CD14-positive monocyte (primary cell): ENCODE results near the gene APOBEC3B. TPM values are rescaled to one million over a fixed set of nuclear protein-coding genes. Genes with fewer than 3 reads are reported as not detected.
A peak's percentile ranks its signal among the peaks of the same experiment; 100 is the strongest.

Source experiments
- DNase-seq, 3 donors: peaks; one replicate each; pipeline ENCODE4 v3.0.0-alpha.2; 2011 to 2022
- H2AFZ ChIP-seq: 2 replicates; pipeline ENCODE4 v1.6.0; 2012; ENCODE audit warnings: mild to moderate bottlenecking, low read depth, low read length, inconsistent platforms; ENCODE audit not compliant: insufficient read depth, poor library complexity, severe bottlenecking
- H3K27ac ChIP-seq, 2 donors: 1 replicate in 1 of 2; 2 replicates in 1 of 2; pipeline ENCODE4 v1.5.1; 2012 to 2013; ENCODE audit warnings: low read length in 2 of 2, control low read depth in 1 of 2, inconsistent platforms in 1 of 2, low read depth in 1 of 2, mild to moderate bottlenecking in 1 of 2
- H3K27me3 ChIP-seq, 2 donors: one replicate each; pipeline versions ENCODE4 v1.6.0 to v1.6.1; 2011 to 2013; ENCODE audit warnings: low read length in 2 of 2; ENCODE audit not compliant: control insufficient read depth in 2 of 2, insufficient read depth in 2 of 2
- H3K36me3 ChIP-seq, 2 donors: replicated peaks in 1 of 2; 1 replicate in 1 of 2; 2 replicates in 1 of 2; pipeline versions ENCODE4 v1.5.1 to v1.6.1; 2012 to 2013; ENCODE audit warnings: low read length in 2 of 2, control low read depth in 1 of 2, inconsistent platforms in 1 of 2, mild to moderate bottlenecking in 1 of 2; ENCODE audit not compliant: insufficient read depth in 2 of 2, control insufficient read depth in 1 of 2
- H3K4me1 ChIP-seq, 2 donors: 1 replicate in 1 of 2; 2 replicates in 1 of 2; pipeline versions ENCODE4 v1.5.1 to v1.6.1; 2012 to 2013; ENCODE audit warnings: low read length in 2 of 2, control low read depth in 1 of 2, inconsistent platforms in 1 of 2, mild to moderate bottlenecking in 1 of 2, moderate library complexity in 1 of 2; ENCODE audit not compliant: insufficient read depth in 2 of 2, control insufficient read depth in 1 of 2
- H3K4me2 ChIP-seq: replicated peaks from 2 replicates; pipeline ENCODE3; 2012; ENCODE audit warnings: low read length, moderate library complexity, mild to moderate bottlenecking; ENCODE audit not compliant: poor library complexity, severe bottlenecking; ENCODE audit errors: extremely low read depth
- H3K4me3 ChIP-seq, 3 experiments: fragments of 200-600 bp in 1 of 3; sonication (generic) in 1 of 3; replicated peaks in 1 of 3; 1 replicate in 2 of 3; 2 replicates in 1 of 3; pipeline ENCODE4 v1.5.1; 2011 to 2013; ENCODE audit warnings: low read length in 3 of 3, mild to moderate bottlenecking in 3 of 3, control low read depth in 2 of 3, low read depth in 2 of 3, inconsistent platforms in 1 of 3, moderate library complexity in 1 of 3
- H3K79me2 ChIP-seq: 2 replicates; pipeline ENCODE4 v1.6.0; 2012; ENCODE audit warnings: mild to moderate bottlenecking, control low read depth, inconsistent platforms, low read length, moderate library complexity; ENCODE audit not compliant: insufficient read depth
- H3K9ac ChIP-seq: 2 replicates; pipeline ENCODE4 v1.6.0; 2017; ENCODE audit warnings: low read length, mild to moderate bottlenecking; ENCODE audit not compliant: insufficient read depth, poor library complexity, severe bottlenecking
- H3K9me3 ChIP-seq, 2 donors: replicated peaks in 1 of 2; 1 replicate in 1 of 2; 2 replicates in 1 of 2; pipeline versions ENCODE4 v1.5.1 to v1.6.1; 2012 to 2013; ENCODE audit warnings: low read length in 2 of 2, control low read depth in 1 of 2; ENCODE audit not compliant: control insufficient read depth in 1 of 2, insufficient read depth in 1 of 2
- H4K20me1 ChIP-seq: 2 replicates; pipeline ENCODE4 v1.6.0; 2012; ENCODE audit warnings: mild to moderate bottlenecking, low read length, control low read depth, moderate library complexity; ENCODE audit not compliant: insufficient read depth
- H3K27ac Mint-ChIP-seq, 7 donors: one replicate each; pipeline ENCODE4 v1.8.0; 2020; ENCODE audit warnings: mild to moderate bottlenecking in 7 of 7, mixed read lengths in 7 of 7, moderate library complexity in 6 of 7, inconsistent platforms in 2 of 7
- H3K27me3 Mint-ChIP-seq, 3 donors: one replicate each; pipeline ENCODE4 v1.8.0; 2021 to 2022; ENCODE audit warnings: low read depth in 3 of 3, mild to moderate bottlenecking in 3 of 3, mixed read lengths in 3 of 3, moderate library complexity in 3 of 3, inconsistent platforms in 1 of 3
- H3K36me3 Mint-ChIP-seq, 2 donors: one replicate each; pipeline ENCODE4 v1.8.0; 2020; ENCODE audit warnings: mixed read lengths in 2 of 2, inconsistent platforms in 1 of 2, mild to moderate bottlenecking in 1 of 2
- H3K4me1 Mint-ChIP-seq: one replicate; pipeline ENCODE4 v1.8.0; 2020; ENCODE audit warnings: mild to moderate bottlenecking, mixed read lengths
- H3K4me3 Mint-ChIP-seq, 2 donors: one replicate each; pipeline ENCODE4 v1.8.0; 2020; ENCODE audit warnings: mild to moderate bottlenecking in 2 of 2, mixed read lengths in 2 of 2, moderate library complexity in 1 of 2
- H3K9me3 Mint-ChIP-seq, 7 donors: one replicate each; pipeline ENCODE4 v1.8.0; 2020 to 2022; ENCODE audit warnings: mixed read lengths in 7 of 7, mild to moderate bottlenecking in 6 of 7, moderate library complexity in 6 of 7, inconsistent platforms in 2 of 7
- WGBS: methylation state at CpG from one replicate; pipeline ENCODE4 v1.1.5; 2013; ENCODE audit warnings: missing lambda C conversion rate; ENCODE audit not compliant: insufficient coverage; 5-methylcytosine and 5-hydroxymethylcytosine counted together
- intact Hi-C, 2 donors: fragments of 100-400 bp; cut with micrococcal nuclease; formaldehyde crosslinking; loops; one replicate each; pipeline versions ENCODE4 v1.15.0 to v1.15.1; 2023
- polyA plus RNA-seq, 3 donors: library from polyadenylated mRNA; depleted of rRNA in 1 of 3; unstranded in 2 of 3; stranded (reverse) in 1 of 3; fragments of 300-500 nt in 2 of 3; fragments of >200 nt in 1 of 3; fragmentation: Illumina TruSeq in 2 of 3; gene quantifications; 1 replicate in 2 of 3; 2 replicates in 1 of 3; pipeline ENCODE4 v1.2.3, GENCODE V29; 2012 to 2021
- TF ChIP-seq, protein P1 (sequence below): fragments of 200-600 bp; IDR thresholded peaks from one replicate; pipeline ENCODE4 v1.8.0; 2022; ENCODE audit warnings: antibody characterized with exemption, mild to moderate bottlenecking

APOBEC3B gene
- polyA plus RNA-seq, 3 donors = 0.40 to 48.2 (median 12.6) TPM

DNA sequence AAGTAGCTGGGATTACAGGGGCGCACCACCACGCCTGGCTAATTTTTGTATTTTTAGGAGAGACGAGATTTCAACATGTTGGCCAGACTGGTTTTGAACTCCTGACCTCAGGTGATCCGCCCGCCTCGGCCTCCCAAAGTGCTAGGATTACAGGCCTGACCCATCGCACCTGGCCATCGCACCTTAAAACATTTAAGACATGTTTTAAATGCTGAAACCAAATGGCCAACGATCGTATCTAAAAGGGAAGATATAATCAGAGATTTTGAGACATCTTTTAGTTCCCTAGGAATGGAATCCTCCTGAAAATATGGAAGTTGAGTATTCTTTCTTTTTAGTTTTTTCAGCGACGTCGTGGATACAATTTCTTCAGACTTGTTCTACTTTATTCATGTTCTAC is 46.5 kb upstream of the APOBEC3B start:
- Histone ChIP-seq H3K79me2 (no peaks in the 10 kb centered on the region), H3K4me3 (no peak overlapping the region), H3K36me3 (no peaks in the 10 kb centered on the region), H3K27me3 (peaks cover 0 to 15% of the 10 kb centered on the region in 2 donors), H4K20me1 (no peaks in the 10 kb centered on the region), H3K27ac (no peak overlapping the region), H2AFZ (no peak overlapping the region), H3K9me3 (no peaks in the 10 kb centered on the region), H3K4me2 (no peak overlapping the region), H3K4me1 (peaks cover 11 to 15% of the 10 kb centered on the region in 2 donors), H3K9ac (no peak overlapping the region)
- H3K27me3 Mint-ChIP-seq = peaks cover 18 to 47% (median 39%) of the 10 kb centered on the region in 3 donors
- 95% methylated on average over 6 of the region's 13 CpGs for WGBS
- no peak for DNase-seq
- peak overlapping the region in 1 of 7 donors; percentile 31 for H3K27ac Mint-ChIP-seq
- peaks cover 15% of the 10 kb centered on the region for H3K4me1 Mint-ChIP-seq
- no peaks in the 10 kb centered on the region for H3K36me3 Mint-ChIP-seq
- intact Hi-C loops = loop anchor here in 1 of 2 donors (5.0 kb wide), 1 partner anchor 37 kb away; no protein-coding TSS in a partner anchor
- H3K4me3 Mint-ChIP-seq = no peak overlapping the region
- H3K9me3 Mint-ChIP-seq = peaks cover 0 to 7% (median 2%) of the 10 kb centered on the region in 7 donors
- TF ChIP-seq, protein P1, sequence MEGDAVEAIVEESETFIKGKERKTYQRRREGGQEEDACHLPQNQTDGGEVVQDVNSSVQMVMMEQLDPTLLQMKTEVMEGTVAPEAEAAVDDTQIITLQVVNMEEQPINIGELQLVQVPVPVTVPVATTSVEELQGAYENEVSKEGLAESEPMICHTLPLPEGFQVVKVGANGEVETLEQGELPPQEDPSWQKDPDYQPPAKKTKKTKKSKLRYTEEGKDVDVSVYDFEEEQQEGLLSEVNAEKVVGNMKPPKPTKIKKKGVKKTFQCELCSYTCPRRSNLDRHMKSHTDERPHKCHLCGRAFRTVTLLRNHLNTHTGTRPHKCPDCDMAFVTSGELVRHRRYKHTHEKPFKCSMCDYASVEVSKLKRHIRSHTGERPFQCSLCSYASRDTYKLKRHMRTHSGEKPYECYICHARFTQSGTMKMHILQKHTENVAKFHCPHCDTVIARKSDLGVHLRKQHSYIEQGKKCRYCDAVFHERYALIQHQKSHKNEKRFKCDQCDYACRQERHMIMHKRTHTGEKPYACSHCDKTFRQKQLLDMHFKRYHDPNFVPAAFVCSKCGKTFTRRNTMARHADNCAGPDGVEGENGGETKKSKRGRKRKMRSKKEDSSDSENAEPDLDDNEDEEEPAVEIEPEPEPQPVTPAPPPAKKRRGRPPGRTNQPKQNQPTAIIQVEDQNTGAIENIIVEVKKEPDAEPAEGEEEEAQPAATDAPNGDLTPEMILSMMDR = no peak

DNA sequence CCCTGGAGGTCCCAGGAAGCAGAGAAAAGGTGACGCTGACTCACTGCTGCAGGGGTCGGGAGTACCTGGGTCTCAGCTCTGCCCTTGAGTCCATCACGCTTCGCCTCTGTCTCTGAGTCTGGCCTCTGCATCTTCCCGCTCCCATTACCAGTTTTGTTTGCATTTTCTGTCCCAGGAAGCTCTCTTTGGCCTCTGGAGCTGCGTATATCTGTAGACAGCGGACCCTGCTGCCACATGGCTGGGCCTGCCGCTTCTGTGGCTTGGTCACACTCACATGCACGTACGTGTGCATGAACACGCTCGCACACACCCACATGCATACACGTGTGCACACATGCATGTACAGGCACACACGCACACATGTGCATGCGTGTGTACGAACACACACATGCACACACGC is 45.6 kb upstream of the APOBEC3B start:
- H3K4me1 ChIP-seq = peaks cover 20 to 24% of the 10 kb centered on the region in 2 donors
- H3K4me1 Mint-ChIP-seq = peaks cover 24% of the 10 kb centered on the region
- peaks cover 0 to 15% of the 10 kb centered on the region in 2 donors for H3K27me3 ChIP-seq
- H3K9me3 ChIP-seq = no peaks in the 10 kb centered on the region
- H3K4me2 ChIP-seq = no peak overlapping the region
- no peaks in the 10 kb centered on the region for H3K36me3 ChIP-seq
- H3K27ac ChIP-seq = no peak overlapping the region
- 91% methylated on average over 17 of the region's 17 CpGs for WGBS
- H3K27me3 Mint-ChIP-seq = peaks cover 16 to 44% (median 39%) of the 10 kb centered on the region in 3 donors
- no peak overlapping the region for H3K4me3 ChIP-seq
- TF ChIP-seq, protein P1 = no peak
- no peak for DNase-seq
- intact Hi-C loops = loop anchor here in 1 of 2 donors (5.0 kb wide), 1 partner anchor 36 kb away; no protein-coding TSS in a partner anchor
- no peaks in the 10 kb centered on the region for H3K36me3 Mint-ChIP-seq
- H4K20me1 ChIP-seq = no peaks in the 10 kb centered on the region
- H3K9ac ChIP-seq = no peak overlapping the region
- peaks cover 0 to 7% (median 2%) of the 10 kb centered on the region in 7 donors for H3K9me3 Mint-ChIP-seq
- H3K79me2 ChIP-seq = no peaks in the 10 kb centered on the region
- no peak overlapping the region for H3K4me3 Mint-ChIP-seq
- peak overlapping the region; percentile 47 for H2AFZ ChIP-seq
- peak overlapping the region in 2 of 7 donors; percentile 56 to 76 for H3K27ac Mint-ChIP-seq
